GM18502 (cell line): Measurements from ENCODE around the gene ARID1B.
A peak's percentile ranks its signal among the peaks of the same experiment; 100 is the strongest.
"Not testable (repeated sequence)": the region's sequence is repeated elsewhere in the genome, so short reads cannot be mapped to it uniquely, and the experiment has no call there.

Source experiments
- ATAC-seq: cut with Tn5 transposase; IDR thresholded peaks from one replicate; pipeline ENCODE4 v1.9.1; 2021; ENCODE audit warnings: mild to moderate bottlenecking; ENCODE audit not compliant: unreplicated experiment, poor library complexity

Gene ARID1B

GRCh38 chr6:157033428-157034140 lies 256.4 kb downstream of the ARID1B start:
- no peak for ATAC-seq

GRCh38 chr6:157034436-157035230 lies 257.5 kb downstream of the ARID1B start:
- ATAC-seq = no peak

GRCh38 chr6:157035546-157035945 lies 258.4 kb downstream of the ARID1B start:
- ATAC-seq = no peak

DNA sequence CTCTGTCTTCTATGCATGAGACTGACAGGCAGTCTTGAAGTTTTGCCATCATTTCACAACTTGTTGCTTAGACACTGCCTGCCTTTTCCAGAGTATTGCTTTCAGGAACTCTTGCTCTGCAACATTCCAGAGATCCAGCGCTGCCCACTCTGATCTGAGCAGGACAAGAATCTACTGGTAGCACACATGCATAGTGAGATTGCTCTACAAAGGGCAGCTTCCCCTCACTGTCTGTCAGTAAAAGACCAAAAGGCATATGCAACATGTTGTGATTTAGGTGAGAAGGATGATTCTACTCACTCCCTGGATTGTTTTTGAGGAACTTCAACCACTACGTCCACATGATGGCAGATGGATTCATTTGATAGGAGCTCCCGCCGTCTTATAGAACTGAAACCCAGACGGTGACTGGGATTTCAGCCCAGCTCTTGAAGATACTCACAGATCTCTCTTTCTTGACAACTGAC lies 259.1 kb downstream of the ARID1B start:
- ATAC-seq = no peak

GRCh38 chr6:157037165-157037564 lies 260.0 kb downstream of the ARID1B start:
- no peak for ATAC-seq

- ATAC-seq = no peak
These were observed 261.4 kb downstream of the ARID1B start for GRCh38 chr6:157038610-157039009.

DNA sequence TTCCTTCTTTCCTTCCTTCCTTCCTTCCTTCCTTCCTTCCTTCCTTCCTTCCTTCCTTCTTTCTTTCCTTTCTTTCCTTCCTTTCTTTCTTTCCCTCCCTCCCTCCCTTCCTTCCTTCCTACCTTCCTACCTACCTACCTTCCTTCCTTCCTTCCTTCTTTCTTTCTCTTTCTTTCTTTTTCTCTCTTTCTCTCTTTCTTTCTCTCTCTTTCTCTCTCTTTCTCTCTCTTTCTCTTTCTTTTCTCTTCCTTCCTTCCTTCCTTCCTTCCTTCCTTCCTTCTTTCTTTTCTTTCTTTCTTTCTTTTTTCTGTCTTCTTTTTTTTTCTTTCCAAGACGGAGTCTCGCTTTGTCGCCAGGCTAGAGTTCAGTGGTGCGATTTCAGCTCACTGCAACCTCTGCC lies 262.5 kb downstream of the ARID1B start:
- ATAC-seq = not testable (repeated sequence)

DNA sequence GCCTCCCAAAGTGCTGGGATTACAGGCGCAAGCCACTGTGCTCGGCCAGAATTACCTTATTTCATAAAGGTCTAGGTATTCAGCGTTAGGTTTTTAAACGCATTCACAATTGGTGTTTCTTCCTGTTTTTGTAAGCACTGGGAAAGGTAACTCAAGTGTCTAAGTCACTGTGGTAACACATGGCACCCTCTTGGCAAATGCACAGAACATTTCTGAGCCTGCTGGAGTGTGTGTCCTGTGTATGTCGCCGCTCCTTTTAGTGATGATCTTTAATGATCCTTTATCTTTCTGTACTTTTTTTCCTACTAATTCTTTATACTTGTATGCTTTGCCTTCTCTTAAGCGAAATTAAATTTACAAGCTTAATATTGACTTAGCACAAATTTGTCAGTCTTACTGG lies 263.0 kb downstream of the ARID1B start:
- no peak for ATAC-seq

GRCh38 chr6:157045831-157046454 lies 268.8 kb downstream of the ARID1B start:
- ATAC-seq = no peak

DNA sequence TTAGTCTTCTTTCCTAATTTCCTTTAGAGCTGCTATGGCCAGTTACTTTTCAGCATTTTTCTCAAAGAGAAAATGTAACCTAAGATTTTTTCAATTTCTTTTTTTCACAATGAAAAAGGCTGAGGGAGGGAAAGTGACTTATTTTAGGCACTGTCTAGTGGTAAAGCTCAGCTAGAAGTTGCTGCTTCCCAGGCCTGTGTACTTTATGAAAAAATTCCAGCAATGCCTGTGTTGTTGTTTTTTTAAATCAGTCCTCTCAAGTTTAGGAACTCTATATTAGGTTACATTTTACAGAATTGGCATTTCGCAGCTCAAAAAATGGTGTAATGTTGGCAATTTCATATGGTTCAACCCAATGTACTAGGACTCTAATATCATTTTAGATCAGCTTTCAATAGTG lies 269.6 kb downstream of the ARID1B start:
- ATAC-seq = no peak

DNA sequence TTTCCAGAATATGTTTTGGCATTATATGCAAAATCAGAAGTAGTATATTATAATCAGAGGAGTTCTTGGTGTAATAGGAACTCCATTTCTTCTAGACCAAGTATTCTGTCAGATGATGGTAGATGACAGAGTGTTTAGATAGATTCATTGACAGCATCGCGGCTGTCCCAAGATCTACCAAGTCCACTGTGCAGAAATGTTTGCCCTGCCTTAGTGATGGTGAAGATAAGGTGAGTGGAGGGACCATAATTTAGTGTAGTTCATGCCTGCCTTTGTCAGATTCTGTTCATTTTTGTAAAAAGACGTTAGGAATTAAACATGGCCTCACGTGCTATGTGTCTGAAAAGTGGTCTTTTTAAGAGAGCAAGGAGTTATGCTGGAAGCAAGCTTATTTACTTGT lies 270.1 kb downstream of the ARID1B start:
- no peak for ATAC-seq

GRCh38 chr6:157047951-157048350 lies 270.8 kb downstream of the ARID1B start:
- ATAC-seq = no peak

DNA sequence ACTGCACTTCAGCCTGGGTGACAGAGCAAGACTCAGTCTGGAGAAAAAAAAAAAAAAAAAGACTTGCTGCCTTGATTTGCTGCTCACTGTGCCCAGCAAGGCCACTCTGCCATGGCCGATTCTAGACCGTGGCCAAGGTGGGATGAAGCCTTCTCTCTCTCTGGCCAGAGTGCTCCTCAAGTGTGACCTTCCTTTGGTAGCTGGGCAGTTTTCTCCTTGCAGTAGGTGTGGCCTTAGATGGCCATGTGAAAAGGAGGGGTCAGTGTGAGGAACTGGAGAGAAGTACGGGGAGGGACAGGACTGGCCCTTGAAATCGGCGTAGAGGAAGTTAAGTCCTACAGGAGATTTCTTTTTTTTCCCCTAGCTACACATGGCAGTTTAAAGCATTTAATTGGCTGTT lies 272.0 kb downstream of the ARID1B start:
- no peak for ATAC-seq

DNA sequence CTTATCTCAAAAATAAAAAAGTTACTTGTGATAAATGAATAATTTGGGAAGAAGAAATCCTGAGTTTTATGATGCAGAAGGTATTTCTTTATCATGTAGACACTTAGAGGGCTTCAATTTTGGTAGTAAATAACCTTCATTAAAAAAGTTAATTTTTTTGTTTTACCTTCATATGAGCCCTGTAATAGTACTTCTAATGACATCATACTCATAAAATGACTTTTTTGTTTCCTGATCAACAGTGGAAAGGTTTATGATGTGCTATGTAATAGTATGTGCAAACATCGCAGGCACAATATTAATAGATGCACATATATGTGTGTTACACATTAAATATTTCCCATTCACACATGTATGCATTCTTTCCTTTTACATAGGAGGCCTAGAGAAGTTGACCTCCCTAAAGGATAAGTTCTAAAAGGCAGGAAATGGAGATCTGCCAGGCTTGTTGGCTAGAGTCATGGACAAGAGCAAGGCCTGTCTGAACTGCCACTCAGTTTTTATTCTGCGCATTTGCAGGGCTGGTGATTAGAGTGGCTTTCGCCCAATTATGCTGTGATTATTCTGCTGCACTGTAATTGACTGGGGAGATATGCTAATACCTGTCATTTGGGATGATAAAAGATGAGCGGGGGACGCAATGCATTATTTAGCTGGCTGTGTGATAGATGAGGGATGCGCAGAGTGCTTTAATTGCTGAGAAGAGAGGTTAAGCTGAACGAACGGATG lies 273.5 kb downstream of the ARID1B start:
- no peak for ATAC-seq

DNA sequence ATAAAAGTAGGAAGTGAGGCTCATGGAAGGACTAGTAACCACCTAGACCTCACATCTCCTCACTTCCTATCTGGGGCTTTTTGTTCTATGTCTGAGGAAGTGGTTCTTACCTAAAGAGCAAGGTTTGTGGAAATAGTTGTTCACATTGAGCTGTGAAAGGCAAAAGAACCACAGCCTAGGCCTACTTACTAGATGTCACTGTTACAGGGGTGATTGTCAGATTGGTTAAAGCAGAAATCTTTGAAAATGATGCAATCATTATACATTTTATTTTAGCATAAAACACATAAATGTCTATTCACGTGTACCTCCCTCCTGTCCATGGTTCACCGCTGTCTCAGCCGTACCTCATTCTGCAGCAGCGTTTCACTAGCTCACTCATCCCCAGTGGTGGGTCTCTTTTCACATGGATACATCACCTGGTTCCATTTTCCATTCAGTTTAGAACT lies 277.4 kb downstream of the ARID1B start:
- peak; percentile 76 for ATAC-seq

- no peak for ATAC-seq
These were observed 278.7 kb downstream of the ARID1B start for GRCh38 chr6:157055863-157056262.

DNA sequence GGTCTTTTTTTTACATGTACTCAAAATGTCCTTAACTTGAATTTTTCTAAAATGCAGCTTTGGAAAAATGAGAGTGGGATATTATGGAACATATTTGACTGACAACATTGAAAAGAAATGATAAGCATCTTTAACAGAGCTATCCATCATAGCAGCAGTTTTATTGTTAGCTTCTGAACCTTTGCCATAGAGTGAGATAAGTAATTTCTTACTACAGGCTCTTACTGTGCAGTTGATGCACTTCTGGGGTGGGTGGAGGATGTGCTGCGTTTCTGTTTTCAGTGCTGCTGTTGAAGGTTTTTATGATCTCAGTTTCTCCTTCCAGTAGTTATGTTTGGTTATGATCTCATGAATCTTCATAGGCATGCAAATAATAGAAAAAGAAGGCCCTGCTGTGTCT lies 279.1 kb downstream of the ARID1B start:
- peak; percentile 73 for ATAC-seq

DNA sequence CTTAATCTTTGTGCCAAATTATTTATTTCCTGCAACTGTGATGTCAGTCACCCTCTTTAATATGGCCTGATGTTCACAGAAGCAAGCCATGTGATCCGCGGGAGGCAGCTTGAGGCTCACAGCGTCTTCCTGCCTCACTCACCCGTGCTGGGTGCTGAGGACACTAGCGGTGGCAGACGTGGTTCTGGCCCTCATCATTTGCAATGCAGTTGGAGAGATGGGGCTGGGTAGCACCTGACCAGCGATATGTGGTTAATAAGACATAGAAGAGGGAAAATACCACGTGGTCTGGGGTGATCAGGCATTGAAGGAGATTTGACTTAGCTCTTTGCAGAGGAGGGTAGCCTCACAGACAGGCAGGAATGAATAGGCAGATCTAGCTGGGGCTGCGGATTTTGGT lies 281.4 kb downstream of the ARID1B start:
- no peak for ATAC-seq

- no peak for ATAC-seq
These were observed 282.6 kb downstream of the ARID1B start for GRCh38 chr6:157059781-157060180.

- no peak for ATAC-seq
These were observed 283.3 kb downstream of the ARID1B start for GRCh38 chr6:157060440-157060952.
